GM13977 (cell line): Measurements from ENCODE around the gene ZXDC.

Experiments
- DNase-seq: peaks from one replicate; pipeline ENCODE4 v3.0.0; 2012; ENCODE audit warnings: low spot score
- in situ Hi-C: fragments of 300-500 bp; cut with MboI; formaldehyde crosslinking; loops from one replicate; pipeline ENCODE4 v1.12.0; 2022; ENCODE audit warnings: low sequenced_read_pairs, low pct_unique_long_range_greater_than_20kb, mixed read lengths, inconsistent platforms; ENCODE audit not compliant: unreplicated experiment
- TF ChIP-seq, protein P1 (sequence below): IDR thresholded peaks from 2 replicates; pipeline ENCODE4 v1.5.1; 2012; ENCODE audit warnings: mild to moderate bottlenecking, control low read depth; ENCODE audit not compliant: insufficient read depth; ENCODE audit errors: extremely low read depth, missing control alignments

Gene ZXDC

GRCh38 chr3:126469479-126469878, 6.2 kb downstream of the ZXDC start:
- in situ Hi-C loops, result no loop called here
- DNase-seq, result no peak
- TF ChIP-seq, protein P1, sequence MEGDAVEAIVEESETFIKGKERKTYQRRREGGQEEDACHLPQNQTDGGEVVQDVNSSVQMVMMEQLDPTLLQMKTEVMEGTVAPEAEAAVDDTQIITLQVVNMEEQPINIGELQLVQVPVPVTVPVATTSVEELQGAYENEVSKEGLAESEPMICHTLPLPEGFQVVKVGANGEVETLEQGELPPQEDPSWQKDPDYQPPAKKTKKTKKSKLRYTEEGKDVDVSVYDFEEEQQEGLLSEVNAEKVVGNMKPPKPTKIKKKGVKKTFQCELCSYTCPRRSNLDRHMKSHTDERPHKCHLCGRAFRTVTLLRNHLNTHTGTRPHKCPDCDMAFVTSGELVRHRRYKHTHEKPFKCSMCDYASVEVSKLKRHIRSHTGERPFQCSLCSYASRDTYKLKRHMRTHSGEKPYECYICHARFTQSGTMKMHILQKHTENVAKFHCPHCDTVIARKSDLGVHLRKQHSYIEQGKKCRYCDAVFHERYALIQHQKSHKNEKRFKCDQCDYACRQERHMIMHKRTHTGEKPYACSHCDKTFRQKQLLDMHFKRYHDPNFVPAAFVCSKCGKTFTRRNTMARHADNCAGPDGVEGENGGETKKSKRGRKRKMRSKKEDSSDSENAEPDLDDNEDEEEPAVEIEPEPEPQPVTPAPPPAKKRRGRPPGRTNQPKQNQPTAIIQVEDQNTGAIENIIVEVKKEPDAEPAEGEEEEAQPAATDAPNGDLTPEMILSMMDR, result no peak

DNA sequence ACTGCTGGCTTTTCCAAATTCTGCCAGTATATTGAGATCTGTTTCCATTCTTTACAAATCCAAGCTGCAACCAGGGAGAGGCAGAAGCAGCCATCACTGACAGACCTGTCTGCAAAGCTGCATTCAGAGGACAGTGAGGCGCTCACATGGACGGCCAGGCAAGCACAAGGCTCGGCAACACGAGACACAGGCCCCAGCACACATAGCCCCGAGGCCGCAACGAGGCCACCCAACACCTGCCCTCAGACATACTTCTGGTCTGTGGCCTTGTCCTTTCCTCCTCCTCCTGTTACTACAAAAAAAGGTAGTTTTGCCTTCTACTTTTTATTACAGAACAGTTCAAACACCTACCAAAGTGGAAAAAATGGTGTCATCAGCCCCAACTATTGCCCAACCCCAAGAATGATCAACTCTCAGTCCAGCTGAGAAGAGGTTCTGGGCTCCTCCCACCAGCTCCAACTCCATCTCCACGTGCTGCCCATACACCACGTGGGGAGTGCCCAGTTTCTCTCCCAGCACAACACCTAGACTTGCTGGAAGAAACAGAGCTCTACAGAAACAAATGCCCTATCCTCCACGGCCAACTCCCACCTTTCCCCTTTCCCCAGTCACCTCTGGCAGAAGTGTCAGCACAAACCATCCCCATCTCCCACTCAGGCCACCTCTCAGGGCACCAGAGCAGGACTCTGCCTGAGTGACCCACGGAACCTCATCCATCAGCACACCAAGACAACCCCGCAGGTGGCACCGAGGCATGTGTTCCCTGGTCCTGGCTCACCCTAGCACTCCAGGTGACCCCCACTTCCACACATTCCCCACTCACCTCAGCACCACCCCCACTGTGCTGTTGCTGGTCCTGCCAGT, 7.4 kb downstream of the ZXDC start:
- no peak for DNase-seq
- TF ChIP-seq, protein P1, result no peak
- in situ Hi-C loops, result no loop called here

- DNase-seq, result no peak
- in situ Hi-C loops, result no loop called here
- TF ChIP-seq, protein P1, result no peak
These were observed 8.1 kb downstream of the ZXDC start for GRCh38 chr3:126467611-126467955.

- TF ChIP-seq, protein P1, result no peak
- in situ Hi-C loops, result no loop called here
- no peak for DNase-seq
These were observed 8.6 kb downstream of the ZXDC start for GRCh38 chr3:126466886-126467610.

GRCh38 chr3:126465928-126466544, 9.7 kb downstream of the ZXDC start:
- DNase-seq, result no peak
- TF ChIP-seq, protein P1, result no peak
- in situ Hi-C loops, result no loop called here

- in situ Hi-C loops, result no loop called here
- DNase-seq, result no peak
- TF ChIP-seq, protein P1, result no peak
These were observed 10.7 kb downstream of the ZXDC start for GRCh38 chr3:126464997-126465396.
